ENCODE data around the gene SASH1. TPM values are rescaled to one million over a fixed set of nuclear protein-coding genes. Genes with fewer than 3 reads are reported as not detected.

SASH1 gene
- total and polyA plus RNA-seq, 11 donors: 10.7 to 47.5 (median 28.2) TPM

GRCh38 chr6:148343047-148343782, 577 bp downstream of the SASH1 start:
- peak overlapping the region; percentile 45 to 89 (median 81) for H3K4me3 ChIP-seq
- peak in 7 of 12 donors; percentile 5 to 36 (median 18) for TF ChIP-seq CTCF (IDR thresholded peaks at IDR 0.05)
- no peak for TF ChIP-seq POLR2A (IDR thresholded peaks at IDR 0.05)
- DNase-seq: peak in 2 of 5 donors; percentile 33 to 66
- H3K36me3 ChIP-seq: no peaks in the 10 kb centered on the region
- intact Hi-C loops (cut with DNase I): loop anchor here (2.0 to 10.0 kb wide), 7 partner anchors 52 to 122 kb away; no protein-coding TSS in a partner anchor
- no peaks in the 10 kb centered on the region for H3K27me3 ChIP-seq
- no peaks in the 10 kb centered on the region for H3K9me3 ChIP-seq
- H3K4me1 ChIP-seq: peaks cover 0 to 62% (median 28%) of the 10 kb centered on the region in 12 donors
- H3K27ac ChIP-seq: peak overlapping the region; percentile 74 to 98 (median 92)
- ATAC-seq: peak in 1 of 4 donors; percentile 2
- WGBS, 4 donors: 1 to 8% (median 5%) methylated on average over 7 to 34 of the region's 34 CpGs

- peaks cover 0 to 3% (median 0%) of the 10 kb centered on the region in 9 donors for H3K36me3 ChIP-seq
- ATAC-seq (peak in 2 of 4 donors; percentile 29 to 32), DNase-seq (no peak)
- peaks cover 0 to 62% (median 29%) of the 10 kb centered on the region in 12 donors for H3K4me1 ChIP-seq
- H3K9me3 ChIP-seq: no peaks in the 10 kb centered on the region
- peak overlapping the region; percentile 38 to 98 (median 92) for H3K27ac ChIP-seq
- intact Hi-C loops (cut with DNase I): loop anchor here in 7 of 10 donors (10.0 kb wide), 3 partner anchors 50 to 120 kb away; no protein-coding TSS in a partner anchor
- 37 to 59% (median 43%) methylated on average over 1 of the region's 1 CpG for WGBS, 4 donors
- peak overlapping the region in 10 of 12 donors; percentile 75 to 89 (median 82) for H3K4me3 ChIP-seq
- no peaks in the 10 kb centered on the region for H3K27me3 ChIP-seq
- TF ChIP-seq CTCF (IDR thresholded peaks at IDR 0.05): no peak
- TF ChIP-seq POLR2A (IDR thresholded peaks at IDR 0.05): no peak
These were observed 2.5 kb downstream of the SASH1 start for GRCh38 chr6:148345176-148345575.

- DNase-seq (no peak), ATAC-seq (no peak)
- 55 to 67% (median 61%) methylated on average over 4 of the region's 4 CpGs for WGBS, 4 donors
- TF ChIP-seq POLR2A (IDR thresholded peaks at IDR 0.05) (no peak), CTCF (IDR thresholded peaks at IDR 0.05) (no peak)
- Histone ChIP-seq H3K4me1 (peaks cover 0 to 60% (median 31%) of the 10 kb centered on the region in 12 donors), H3K9me3 (no peaks in the 10 kb centered on the region), H3K4me3 (peak overlapping the region in 8 of 12 donors; percentile 75 to 89 (median 82)), H3K36me3 (peaks cover 0 to 4% (median 0%) of the 10 kb centered on the region in 9 donors), H3K27ac (peak overlapping the region in 11 of 12 donors; percentile 38 to 98 (median 92)), H3K27me3 (no peaks in the 10 kb centered on the region)
- intact Hi-C loops (cut with DNase I): loop anchor here in 7 of 10 donors (10.0 kb wide), 3 partner anchors 49 to 119 kb away; no protein-coding TSS in a partner anchor
These were observed 2.9 kb downstream of the SASH1 start for GRCh38 chr6:148345578-148345977.

Data from heart left ventricle (tissue), 16 donors.